ENCODE measurements around the gene CAVIN2. TPM values are rescaled to one million over a fixed set of nuclear protein-coding genes. Genes with fewer than 3 reads are reported as not detected.

Gene CAVIN2
- total RNA-seq, 2 donors from 2014 or later: 5.5 to 12.7 TPM

DNA sequence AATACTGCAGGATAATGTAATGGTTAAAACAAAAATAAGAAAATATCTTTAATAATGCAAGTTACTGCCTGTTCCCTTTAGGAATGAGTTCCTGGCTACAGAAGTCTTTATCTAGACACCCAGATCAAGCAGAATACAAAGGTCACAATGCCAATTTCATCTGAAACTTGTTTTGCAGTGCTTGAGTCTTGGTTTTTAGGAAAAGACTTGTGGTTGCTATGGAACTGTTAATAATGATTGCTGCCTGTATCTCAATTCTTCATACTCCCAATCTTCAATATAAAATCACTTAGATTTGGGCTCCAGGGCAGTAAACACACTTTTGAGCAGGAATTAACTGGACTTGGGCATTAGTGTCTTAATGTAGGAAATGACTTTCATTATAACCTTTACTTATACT lies 14.2 kb downstream of the CAVIN2 start:
- DNase-seq: no peak
- Histone ChIP-seq H3K9me3 (no peaks in the 10 kb centered on the region), H3K4me3 (no peak overlapping the region), H3K27ac (no peak overlapping the region), H3K36me3 (no peaks in the 10 kb centered on the region), H3K9ac (ENCODE audit: low read depth in 2 of 2, low read length in 2 of 2) (no peak overlapping the region), H3K4me1 (no peaks in the 10 kb centered on the region), H3K27me3 (no peaks in the 10 kb centered on the region)
- intact Hi-C loops (cut with DNase I): no loop called here
- TF ChIP-seq, protein P1, sequence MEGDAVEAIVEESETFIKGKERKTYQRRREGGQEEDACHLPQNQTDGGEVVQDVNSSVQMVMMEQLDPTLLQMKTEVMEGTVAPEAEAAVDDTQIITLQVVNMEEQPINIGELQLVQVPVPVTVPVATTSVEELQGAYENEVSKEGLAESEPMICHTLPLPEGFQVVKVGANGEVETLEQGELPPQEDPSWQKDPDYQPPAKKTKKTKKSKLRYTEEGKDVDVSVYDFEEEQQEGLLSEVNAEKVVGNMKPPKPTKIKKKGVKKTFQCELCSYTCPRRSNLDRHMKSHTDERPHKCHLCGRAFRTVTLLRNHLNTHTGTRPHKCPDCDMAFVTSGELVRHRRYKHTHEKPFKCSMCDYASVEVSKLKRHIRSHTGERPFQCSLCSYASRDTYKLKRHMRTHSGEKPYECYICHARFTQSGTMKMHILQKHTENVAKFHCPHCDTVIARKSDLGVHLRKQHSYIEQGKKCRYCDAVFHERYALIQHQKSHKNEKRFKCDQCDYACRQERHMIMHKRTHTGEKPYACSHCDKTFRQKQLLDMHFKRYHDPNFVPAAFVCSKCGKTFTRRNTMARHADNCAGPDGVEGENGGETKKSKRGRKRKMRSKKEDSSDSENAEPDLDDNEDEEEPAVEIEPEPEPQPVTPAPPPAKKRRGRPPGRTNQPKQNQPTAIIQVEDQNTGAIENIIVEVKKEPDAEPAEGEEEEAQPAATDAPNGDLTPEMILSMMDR (IDR thresholded peaks at IDR 0.05): no peak

DNA sequence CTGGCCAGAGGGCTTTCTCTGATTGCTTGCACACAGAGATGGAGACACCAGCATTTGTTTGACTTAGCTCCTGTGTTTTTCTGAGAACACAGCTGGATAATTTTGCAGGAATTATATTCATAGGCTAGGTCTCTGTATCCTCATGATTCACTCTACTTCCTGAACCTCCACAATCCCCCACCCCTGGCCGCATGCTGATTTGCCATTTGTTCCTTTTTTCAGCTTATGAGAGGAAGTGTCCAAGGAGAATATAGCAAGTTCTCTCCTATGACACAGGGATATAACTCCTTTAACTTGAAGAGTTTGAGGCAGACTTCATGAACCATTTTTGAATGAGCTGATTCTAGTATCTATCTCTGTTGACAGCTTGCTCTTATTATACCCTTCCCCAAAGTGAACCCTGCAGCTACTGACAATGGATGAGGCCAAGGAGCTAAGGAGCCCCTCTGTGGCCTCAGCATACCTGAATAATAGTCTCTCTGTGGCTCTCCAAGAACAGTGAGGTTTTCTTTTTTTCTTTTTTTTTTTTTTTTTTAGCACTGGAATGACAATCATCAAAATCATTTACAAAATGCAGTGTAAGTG lies 15.4 kb downstream of the CAVIN2 start:
- H3K27me3 ChIP-seq: no peaks in the 10 kb centered on the region
- no peaks in the 10 kb centered on the region for H3K4me1 ChIP-seq
- H3K36me3 ChIP-seq: no peaks in the 10 kb centered on the region
- no peaks in the 10 kb centered on the region for H3K9me3 ChIP-seq
- no peak overlapping the region for H3K27ac ChIP-seq
- DNase-seq: no peak
- TF ChIP-seq, protein P1 (IDR thresholded peaks at IDR 0.05): no peak
- intact Hi-C loops (cut with DNase I): no loop called here
- no peak overlapping the region for H3K9ac ChIP-seq (ENCODE audit: low read depth in 2 of 2, low read length in 2 of 2)
- no peak overlapping the region for H3K4me3 ChIP-seq

DNA sequence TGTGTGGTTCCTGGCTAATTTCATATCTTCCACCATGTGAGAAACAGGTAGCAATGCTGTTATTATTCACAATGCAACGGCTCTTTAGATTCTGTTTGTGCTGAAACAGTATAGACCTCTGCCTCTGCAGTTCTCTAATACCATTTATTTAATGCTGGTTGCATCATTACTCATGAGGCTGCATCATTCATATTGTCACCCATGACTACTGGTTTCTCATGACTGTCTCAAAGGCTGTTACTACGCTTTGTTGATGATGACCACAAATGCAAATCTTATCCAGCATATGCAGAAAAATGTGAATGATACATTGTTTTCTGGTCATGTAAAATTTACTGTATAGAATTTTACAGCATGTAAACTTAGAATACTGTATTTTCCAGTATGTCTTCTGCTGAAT lies 22.5 kb downstream of the CAVIN2 start:
- Histone ChIP-seq H3K9ac (ENCODE audit: low read depth in 2 of 2, low read length in 2 of 2) (no peak overlapping the region), H3K27me3 (no peaks in the 10 kb centered on the region), H3K4me3 (no peak overlapping the region), H3K4me1 (no peaks in the 10 kb centered on the region), H3K9me3 (no peaks in the 10 kb centered on the region), H3K36me3 (no peaks in the 10 kb centered on the region), H3K27ac (no peak overlapping the region)
- TF ChIP-seq, protein P1 (IDR thresholded peaks at IDR 0.05): no peak
- DNase-seq: no peak
- intact Hi-C loops (cut with DNase I): no loop called here

DNA sequence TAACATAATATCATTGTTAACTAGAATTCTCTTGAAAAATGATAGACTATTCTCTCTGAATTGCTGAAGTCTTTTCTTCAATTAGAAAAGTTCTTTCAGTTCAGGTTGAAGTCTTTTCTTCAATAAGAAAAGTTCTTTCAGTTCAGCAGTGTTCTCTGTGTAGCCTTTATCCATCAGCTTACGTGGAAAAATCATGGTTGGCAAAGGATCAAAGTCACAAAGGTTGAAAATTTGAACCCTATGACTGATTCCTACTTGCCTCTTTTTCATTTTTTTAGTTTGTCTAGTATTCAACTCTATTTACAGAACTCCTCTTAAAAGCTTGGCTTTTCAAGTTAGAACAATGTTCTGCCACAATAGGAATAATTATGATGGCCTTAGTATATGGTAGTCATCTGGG lies 25.8 kb downstream of the CAVIN2 start:
- Histone ChIP-seq H3K36me3 (no peaks in the 10 kb centered on the region), H3K27ac (no peak overlapping the region), H3K4me3 (no peak overlapping the region), H3K27me3 (no peaks in the 10 kb centered on the region), H3K4me1 (no peaks in the 10 kb centered on the region), H3K9ac (ENCODE audit: low read depth in 2 of 2, low read length in 2 of 2) (no peak overlapping the region), H3K9me3 (no peaks in the 10 kb centered on the region)
- TF ChIP-seq, protein P1 (IDR thresholded peaks at IDR 0.05): no peak
- intact Hi-C loops (cut with DNase I): no loop called here
- DNase-seq: no peak

DNA sequence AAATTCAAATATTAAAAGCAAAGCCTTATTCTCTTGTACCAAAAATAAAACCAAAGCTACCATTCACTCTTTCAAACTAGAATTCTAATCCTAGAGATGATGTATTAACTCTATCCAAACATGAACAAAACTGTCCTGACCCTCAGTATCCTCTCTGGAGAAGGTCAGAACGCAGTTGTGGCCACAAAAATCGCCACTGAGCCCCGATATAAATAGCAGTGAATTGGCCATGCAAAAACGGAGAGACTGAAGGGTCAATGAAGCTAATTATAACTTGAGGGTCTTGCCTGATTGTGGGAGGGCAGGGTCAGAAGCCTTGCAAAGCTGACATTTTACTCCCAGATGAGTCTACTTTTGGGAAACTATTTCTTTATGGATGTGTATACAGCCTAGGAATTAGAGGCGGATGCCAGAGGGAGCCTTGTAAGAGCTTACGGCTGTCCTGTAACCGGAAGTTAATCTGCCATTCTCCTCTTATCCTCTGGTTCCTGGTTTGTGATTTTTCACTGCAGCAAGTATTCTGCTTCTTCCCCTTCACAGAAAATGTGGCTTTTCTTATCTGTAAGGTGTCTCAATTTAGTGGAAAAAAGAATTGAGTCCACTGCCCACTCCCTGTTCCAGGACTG lies 28.1 kb downstream of the CAVIN2 start:
- Histone ChIP-seq H3K36me3 (no peaks in the 10 kb centered on the region), H3K27ac (no peak overlapping the region), H3K9ac (ENCODE audit: low read depth in 2 of 2, low read length in 2 of 2) (no peak overlapping the region), H3K4me1 (no peaks in the 10 kb centered on the region), H3K9me3 (no peaks in the 10 kb centered on the region), H3K4me3 (no peak overlapping the region), H3K27me3 (no peaks in the 10 kb centered on the region)
- no peak for DNase-seq
- intact Hi-C loops (cut with DNase I): loop anchor here (10.0 kb wide), 1 partner anchor 264 kb away; no protein-coding TSS in a partner anchor
- TF ChIP-seq, protein P1 (IDR thresholded peaks at IDR 0.05): no peak

Measured in colonic mucosa (tissue), 4 donors.